ENCODE data around the gene REXO1.

Gene REXO1

GRCh38 chr19:1849132-1849474, 820 bp upstream of the REXO1 start:
- no peak for DNase-seq

- peak in 3 of 4 experiments; percentile 53 to 81 (median 71) for DNase-seq
Measured at GRCh38 chr19:1847684-1848398, 442 bp downstream of the REXO1 start.

GRCh38 chr19:1847348-1847683, 967 bp downstream of the REXO1 start:
- no peak for DNase-seq

DNA sequence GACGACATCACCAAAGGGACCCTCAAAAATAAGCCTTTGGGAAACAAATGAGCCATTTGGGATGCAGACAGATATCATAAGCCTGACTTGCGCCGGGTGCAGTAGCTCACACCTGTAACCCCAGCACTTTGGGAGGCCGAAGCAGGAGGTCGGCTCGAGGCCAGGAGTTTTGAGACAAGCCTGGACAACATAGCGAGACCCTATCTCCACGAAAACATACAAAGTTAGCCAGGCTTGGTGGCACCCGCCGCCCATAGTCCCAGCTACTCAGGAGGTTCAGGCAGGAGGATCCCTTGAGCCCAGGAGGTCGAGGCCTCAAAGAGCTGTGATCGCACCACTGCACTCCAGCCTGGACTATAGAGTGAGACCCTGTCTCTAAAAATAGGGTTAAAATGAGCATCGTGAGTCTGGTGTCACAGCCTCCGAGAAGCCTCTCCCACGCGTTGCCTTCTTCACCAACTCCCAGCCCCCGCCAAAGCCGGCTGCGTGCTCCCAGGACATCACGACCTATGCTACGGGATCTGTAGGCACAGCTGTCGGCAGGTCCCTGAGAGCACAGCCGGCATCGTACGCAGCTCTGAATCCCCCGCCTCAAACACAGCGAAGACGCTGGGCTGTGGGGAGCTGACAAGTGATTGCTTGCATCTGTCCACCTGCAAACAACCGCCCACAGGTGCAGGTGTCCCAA, 1.6 kb downstream of the REXO1 start:
- no peak for DNase-seq

GRCh38 chr19:1845642-1846041, 2.6 kb downstream of the REXO1 start:
- no peak for DNase-seq

DNA sequence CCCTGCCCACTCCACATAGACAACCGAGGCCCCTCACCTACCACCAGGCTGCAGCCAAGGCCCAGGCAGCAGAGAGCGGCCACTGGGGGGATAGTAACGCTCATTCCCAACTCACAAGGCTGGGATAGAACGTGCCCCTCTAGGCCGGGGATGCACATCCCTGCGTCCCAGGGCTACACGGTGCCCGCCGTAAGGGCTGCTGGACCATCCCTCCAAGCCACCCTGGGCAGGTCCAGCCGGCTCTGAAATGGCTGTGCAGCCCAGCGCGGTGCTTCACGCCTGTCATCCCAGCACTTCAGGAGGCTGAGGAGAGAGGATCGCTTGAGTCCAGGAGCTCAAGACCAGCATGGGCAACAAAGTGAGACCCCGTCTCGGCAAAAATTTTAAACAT, 3.2 kb downstream of the REXO1 start:
- DNase-seq: no peak

GRCh38 chr19:1844513-1845124, 3.7 kb downstream of the REXO1 start:
- no peak for DNase-seq

GRCh38 chr19:1843646-1844394, 4.5 kb downstream of the REXO1 start:
- DNase-seq: no peak

- no peak for DNase-seq
Measured at GRCh38 chr19:1843116-1843515, 5.2 kb downstream of the REXO1 start.

- no peak for DNase-seq
Measured at GRCh38 chr19:1841209-1841924, 6.9 kb downstream of the REXO1 start.

- no peak for DNase-seq
Measured at GRCh38 chr19:1840541-1841115, 7.7 kb downstream of the REXO1 start.

DNA sequence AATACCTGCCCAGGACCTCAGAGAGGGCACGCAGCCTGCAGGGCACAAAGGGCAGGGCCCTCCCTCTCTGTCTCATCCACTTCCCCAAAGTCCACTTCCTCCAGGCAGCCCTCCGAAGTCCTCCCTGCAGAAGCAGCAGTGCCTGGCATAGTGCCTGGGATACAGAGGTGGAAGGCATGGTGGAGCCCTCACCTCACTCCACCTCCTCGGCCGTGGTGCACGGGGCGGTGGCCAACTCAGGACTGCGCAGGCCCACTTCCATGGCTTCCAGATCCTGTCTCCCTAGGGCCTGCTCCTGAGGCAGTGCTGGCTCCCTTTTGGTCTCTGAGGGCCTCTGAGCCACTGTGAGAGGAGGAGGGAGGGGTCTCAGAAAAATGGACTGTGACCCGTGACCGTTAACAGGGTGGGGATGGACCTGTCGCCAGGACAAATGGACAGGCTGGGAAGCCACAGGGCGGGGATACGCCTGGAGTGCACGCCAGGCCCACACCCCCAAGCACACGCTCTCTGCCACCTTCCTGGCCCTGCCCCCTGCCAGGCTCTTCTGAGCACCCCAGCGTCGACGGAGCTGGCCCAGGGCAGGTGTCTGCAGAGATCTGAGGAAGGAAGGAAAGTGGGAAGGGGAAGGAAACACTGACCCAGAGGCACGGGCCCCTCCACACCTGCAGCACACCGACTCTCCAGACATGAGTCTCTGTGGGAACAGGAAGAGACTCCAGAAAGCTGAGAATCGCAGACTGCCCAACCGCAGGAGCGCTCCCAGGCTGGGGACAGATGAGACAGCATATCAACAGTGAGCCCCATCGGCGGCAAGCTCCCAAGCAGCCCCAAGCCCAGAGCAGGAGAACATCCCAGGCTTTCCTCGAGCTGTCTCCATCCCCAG, 8.4 kb downstream of the REXO1 start:
- DNase-seq: peak in 3 of 4 experiments; percentile 20 to 40 (median 38)

DNA sequence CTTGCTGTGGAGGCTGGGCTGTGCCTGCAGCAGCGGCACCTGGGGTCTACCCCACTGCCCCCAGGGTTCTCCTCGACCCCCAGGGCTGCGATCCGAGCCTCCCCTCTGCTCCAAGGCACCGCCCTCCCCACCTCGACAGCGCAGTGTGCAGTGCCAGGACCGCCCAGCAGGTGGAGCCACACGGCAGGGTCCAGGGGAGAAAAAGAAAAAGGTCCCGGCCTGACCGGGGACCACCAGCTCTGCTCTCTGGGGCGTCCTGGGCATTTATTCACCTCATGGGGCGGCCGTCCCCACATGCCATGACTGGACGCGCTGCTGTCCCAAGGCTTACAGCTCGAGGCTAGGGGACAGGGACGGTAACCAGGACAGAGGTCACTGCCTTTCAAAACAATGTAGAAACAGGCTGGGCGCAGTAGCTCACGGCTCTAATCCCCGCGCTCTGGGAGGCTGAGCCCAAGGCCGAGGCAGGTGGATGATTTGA, 10.6 kb downstream of the REXO1 start:
- DNase-seq: peak; percentile 49 to 77 (median 66)

DNA sequence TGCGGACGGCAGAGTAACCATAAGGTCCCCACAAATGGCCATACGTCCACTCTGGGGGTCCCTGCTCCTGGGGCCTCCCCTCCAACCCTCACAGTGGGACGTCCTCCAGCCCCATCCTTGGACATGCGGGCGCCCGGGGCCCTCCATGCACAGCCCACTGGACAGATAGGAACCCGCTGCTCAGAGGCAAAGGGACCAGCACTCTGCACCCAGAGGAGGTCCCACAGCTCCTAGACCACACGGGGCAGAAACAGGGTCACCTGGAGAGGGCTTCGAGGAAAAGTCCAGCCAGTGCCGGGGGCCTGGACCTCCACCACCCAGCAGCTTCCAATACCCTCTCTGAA, 11.1 kb downstream of the REXO1 start:
- DNase-seq: no peak

GRCh38 chr19:1836458-1837221, 11.6 kb downstream of the REXO1 start:
- no peak for DNase-seq

- no peak for DNase-seq
Measured at GRCh38 chr19:1833540-1833939, 14.7 kb downstream of the REXO1 start.

- DNase-seq: no peak
Measured at GRCh38 chr19:1832046-1832663, 16.1 kb downstream of the REXO1 start.

- DNase-seq: no peak
Measured at GRCh38 chr19:1830978-1831377, 17.3 kb downstream of the REXO1 start.

DNA sequence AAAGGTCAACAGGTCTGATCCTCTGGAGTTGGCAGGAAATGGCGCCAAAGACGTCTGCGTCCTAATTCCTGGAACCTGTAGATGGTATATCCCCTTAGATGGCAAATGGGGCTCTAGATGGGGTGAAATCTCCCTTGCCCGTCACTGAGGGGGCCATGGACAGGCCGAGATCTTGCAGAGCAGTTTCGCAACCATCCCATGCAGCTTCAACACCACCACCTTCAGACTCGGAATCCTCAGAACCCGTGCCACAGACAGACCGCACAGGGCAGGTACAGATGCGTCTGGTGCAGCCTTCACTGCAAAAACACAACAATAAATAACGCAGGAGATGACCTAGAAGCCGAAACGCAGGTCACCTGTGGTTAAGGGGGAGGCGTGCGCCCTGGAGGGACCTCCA, 17.7 kb downstream of the REXO1 start:
- DNase-seq: no peak

DNA sequence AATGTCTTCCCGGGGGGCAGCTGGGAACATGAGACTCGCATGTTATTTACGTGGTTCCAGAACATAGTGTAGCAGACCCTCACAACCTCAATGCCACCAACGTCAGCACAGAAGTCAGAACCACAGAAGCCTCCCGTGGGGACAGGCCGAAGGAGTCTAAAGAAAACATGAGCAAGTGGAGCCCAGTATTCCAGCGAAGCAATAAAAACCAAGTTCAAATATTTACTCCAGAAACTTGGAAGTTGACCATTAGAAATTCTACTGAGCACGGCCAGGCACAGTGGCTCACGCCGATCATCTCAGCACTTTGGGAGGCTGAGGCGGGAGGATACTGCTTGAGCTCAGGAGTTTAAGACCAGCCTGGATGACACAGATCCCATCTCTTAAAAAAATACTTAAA, 18.3 kb downstream of the REXO1 start:
- DNase-seq: no peak

All from suppressor macrophage (primary cell).